Parathyroid adenoma (tissue), 2 donors: ENCODE measurements around the gene RNF212B.

ENCODE experiments used
- H2AFZ ChIP-seq: fragments of 300-600 bp; sonication (generic); one replicate; pipeline ENCODE4 v1.7.0; 2017; ENCODE audit warnings: antibody characterized with exemption, mild to moderate bottlenecking
- H3K27ac ChIP-seq: fragments of 300-600 bp; sonication (generic); one replicate; pipeline ENCODE4 v1.7.0; 2017
- H3K27me3 ChIP-seq: fragments of 300-600 bp; sonication (generic); one replicate; pipeline ENCODE4 v1.7.0; 2017; ENCODE audit warnings: low read length; ENCODE audit not compliant: control insufficient read depth, insufficient read depth
- H3K36me3 ChIP-seq: fragments of 300-600 bp; sonication (generic); one replicate; pipeline ENCODE4 v1.7.0; 2017; ENCODE audit warnings: low read length; ENCODE audit not compliant: control insufficient read depth, insufficient read depth
- H3K4me1 ChIP-seq: fragments of 300-600 bp; sonication (generic); one replicate; pipeline ENCODE4 v1.7.0; 2017; ENCODE audit warnings: control low read depth
- H3K4me2 ChIP-seq: fragments of 300-600 bp; sonication (generic); one replicate; pipeline ENCODE4 v1.7.0; 2017; ENCODE audit warnings: low read length
- H3K4me3 ChIP-seq: fragments of 300-600 bp; sonication (generic); one replicate; pipeline ENCODE4 v1.7.0; 2017; ENCODE audit warnings: low read depth, low read length
- H3K79me2 ChIP-seq: fragments of 300-600 bp; sonication (generic); one replicate; pipeline ENCODE4 v1.7.0; 2017; ENCODE audit warnings: control low read depth
- H3K9ac ChIP-seq: fragments of 300-600 bp; sonication (generic); one replicate; pipeline ENCODE4 v1.7.0; 2017; ENCODE audit warnings: mild to moderate bottlenecking
- H3K9me3 ChIP-seq: fragments of 300-600 bp; sonication (generic); one replicate; pipeline ENCODE4 v1.7.0; 2017; ENCODE audit warnings: low read length; ENCODE audit not compliant: control insufficient read depth
- TF ChIP-seq, protein P1 (sequence below): fragments of 300-600 bp; sonication (generic); IDR thresholded peaks from one replicate; pipeline ENCODE4 v1.7.0; 2017; ENCODE audit warnings: antibody characterized with exemption, mild to moderate bottlenecking
- donor health status: primary hyperparathyroidism.

Gene RNF212B

DNA sequence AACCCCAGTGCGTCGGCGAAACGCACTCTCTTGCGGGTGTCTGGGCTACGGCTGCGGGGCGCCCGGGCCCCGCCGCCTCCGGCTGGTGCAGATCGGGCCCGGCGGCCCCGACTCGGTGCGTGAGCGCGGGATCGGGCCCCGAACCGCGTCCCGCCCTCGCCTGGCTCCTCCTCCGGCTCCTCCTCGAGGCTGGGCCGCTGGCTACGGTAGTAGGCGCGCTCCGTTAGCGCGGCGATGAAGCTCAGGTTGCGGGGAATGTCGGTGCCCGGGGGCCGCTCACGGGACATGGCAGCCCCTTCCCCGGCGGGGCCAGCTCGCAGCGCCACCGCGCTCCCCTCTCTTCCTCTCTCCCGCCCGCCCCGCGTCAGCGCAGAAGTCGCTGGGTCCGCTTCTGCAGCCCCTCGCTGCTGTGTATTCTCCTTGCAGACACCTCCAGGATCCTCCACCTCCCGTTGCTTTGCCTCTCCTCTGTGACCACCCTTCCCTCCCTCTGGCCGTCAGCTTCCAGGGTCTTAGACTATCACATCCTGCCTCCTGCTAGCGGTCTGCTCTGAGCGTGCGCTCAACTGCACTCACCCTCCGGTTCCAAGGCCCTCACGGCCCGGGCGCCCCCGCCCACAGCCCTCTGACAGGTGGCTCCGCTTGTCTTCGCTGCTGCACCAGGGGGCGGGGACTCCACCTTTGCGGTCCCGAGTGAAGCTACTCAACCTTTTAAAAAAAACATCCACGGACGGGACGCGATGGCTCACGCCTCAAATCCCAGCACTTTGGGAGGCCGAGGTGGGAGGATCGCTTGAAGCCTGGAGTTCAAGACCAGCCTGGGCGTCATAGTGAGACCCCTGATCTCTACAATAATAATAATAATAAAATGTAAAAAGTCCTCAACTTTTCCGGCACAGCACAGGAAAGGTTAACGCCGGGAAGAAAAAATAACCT is 64.8 kb downstream of the RNF212B start, which contains the start of gene PPP1R3E:
Gene PPP1R3E, minus strand, starts transcription at position 570 of the 936 bp plus-strand sequence. Its CDS starts 283 bp downstream, at position 287.
- Histone ChIP-seq H3K9ac (peak within 1 kb of the TSS; percentile 78), H3K4me2 (peak within 1 kb of the TSS; percentile 99), H3K79me2 (peaks cover 9% of the 10 kb centered on the region), H3K27ac (peak within 1 kb of the TSS; percentile 94), H3K4me1 (peaks cover 12% of the 10 kb centered on the region), H3K4me3 (peak within 1 kb of the TSS; percentile 79), H2AFZ (peak within 1 kb of the TSS; percentile 99), H3K27me3 (no peaks in the 10 kb centered on the region), H3K9me3 (no peaks in the 10 kb centered on the region), H3K36me3 (no peaks in the 10 kb centered on the region)
- TF ChIP-seq, protein P1, sequence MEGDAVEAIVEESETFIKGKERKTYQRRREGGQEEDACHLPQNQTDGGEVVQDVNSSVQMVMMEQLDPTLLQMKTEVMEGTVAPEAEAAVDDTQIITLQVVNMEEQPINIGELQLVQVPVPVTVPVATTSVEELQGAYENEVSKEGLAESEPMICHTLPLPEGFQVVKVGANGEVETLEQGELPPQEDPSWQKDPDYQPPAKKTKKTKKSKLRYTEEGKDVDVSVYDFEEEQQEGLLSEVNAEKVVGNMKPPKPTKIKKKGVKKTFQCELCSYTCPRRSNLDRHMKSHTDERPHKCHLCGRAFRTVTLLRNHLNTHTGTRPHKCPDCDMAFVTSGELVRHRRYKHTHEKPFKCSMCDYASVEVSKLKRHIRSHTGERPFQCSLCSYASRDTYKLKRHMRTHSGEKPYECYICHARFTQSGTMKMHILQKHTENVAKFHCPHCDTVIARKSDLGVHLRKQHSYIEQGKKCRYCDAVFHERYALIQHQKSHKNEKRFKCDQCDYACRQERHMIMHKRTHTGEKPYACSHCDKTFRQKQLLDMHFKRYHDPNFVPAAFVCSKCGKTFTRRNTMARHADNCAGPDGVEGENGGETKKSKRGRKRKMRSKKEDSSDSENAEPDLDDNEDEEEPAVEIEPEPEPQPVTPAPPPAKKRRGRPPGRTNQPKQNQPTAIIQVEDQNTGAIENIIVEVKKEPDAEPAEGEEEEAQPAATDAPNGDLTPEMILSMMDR: no peak

DNA sequence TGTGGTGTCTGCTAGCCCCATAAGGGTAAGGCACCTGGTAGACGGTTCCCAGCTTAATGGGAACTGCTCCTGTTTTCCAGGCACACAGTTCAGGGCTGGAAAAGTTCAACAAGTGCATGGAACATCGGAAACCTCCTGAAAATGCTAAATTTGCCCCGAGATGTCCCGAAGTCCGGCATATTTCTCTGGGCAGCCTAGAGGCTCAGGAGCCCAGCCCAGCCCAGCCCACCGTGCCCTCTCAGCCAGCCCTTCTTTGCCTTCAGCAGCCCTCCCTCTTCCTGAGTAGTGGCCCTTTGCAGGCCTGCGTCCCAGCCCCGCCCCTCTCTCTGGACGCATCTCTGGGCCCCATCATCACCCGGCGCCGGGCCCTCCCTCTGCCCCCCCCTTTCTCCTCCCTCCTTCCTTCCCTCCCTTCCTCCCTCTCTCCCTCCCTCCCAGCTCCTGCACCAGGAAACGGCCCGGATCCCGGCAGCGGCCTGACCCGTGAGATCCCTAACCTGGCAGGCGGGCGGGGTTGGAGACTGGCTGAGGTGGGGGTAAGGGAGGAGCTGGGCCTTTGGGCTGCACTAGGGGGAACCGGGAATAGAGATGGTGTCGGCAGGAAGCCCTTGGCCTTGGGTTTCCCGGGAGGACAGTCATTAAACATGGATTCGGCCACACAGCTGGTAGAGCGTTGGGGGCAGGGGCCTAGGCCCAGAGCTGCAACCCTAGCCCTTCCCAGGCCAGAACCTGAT is 68.8 kb downstream of the RNF212B start, which contains the start of gene BCL2L2:
Gene BCL2L2, plus strand, starts transcription at position 422 of the 734 bp plus-strand sequence. CDS start 935 bp downstream, outside the sequence.
- TF ChIP-seq, protein P1: no peak
- Histone ChIP-seq H3K9me3 (no peaks in the 10 kb centered on the region), H3K79me2 (peaks cover 14% of the 10 kb centered on the region), H2AFZ (peak within 1 kb of the TSS; percentile 92), H3K27ac (peak within 1 kb of the TSS; percentile 93), H3K4me3 (peak within 1 kb of the TSS; percentile 84), H3K9ac (peak within 1 kb of the TSS; percentile 88), H3K4me2 (peak within 1 kb of the TSS; percentile 99), H3K36me3 (no peaks in the 10 kb centered on the region), H3K4me1 (peaks cover 14% of the 10 kb centered on the region), H3K27me3 (no peaks in the 10 kb centered on the region)

DNA sequence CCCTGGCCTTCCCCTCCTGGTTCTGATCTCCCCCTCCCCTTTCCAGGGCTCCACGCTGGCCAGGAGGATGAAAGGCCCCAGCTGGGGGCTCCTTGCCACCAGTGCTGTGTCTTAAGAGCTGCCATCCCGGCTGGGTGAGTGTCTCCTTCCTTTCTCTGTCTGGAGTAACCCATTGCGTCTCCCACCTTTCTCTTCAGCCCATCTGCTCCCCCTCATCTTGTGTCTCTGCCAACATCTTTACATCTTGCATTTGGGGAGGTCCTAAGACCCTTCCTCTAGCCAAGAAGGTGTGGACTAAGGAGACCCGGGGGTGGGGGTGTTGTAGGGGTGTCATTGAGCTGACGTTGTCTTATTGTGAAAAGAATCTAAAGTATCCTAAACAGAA is 69.4 kb downstream of the RNF212B start:
- Histone ChIP-seq H3K36me3 (no peaks in the 10 kb centered on the region), H3K9me3 (no peaks in the 10 kb centered on the region), H3K27ac (peak overlapping the region; percentile 93), H3K79me2 (peaks cover 14% of the 10 kb centered on the region), H3K4me2 (peak overlapping the region; percentile 99), H2AFZ (peak overlapping the region; percentile 92), H3K9ac (peak overlapping the region; percentile 88), H3K4me1 (peaks cover 14% of the 10 kb centered on the region), H3K27me3 (no peaks in the 10 kb centered on the region), H3K4me3 (peak overlapping the region; percentile 84)
- TF ChIP-seq, protein P1: no peak

DNA sequence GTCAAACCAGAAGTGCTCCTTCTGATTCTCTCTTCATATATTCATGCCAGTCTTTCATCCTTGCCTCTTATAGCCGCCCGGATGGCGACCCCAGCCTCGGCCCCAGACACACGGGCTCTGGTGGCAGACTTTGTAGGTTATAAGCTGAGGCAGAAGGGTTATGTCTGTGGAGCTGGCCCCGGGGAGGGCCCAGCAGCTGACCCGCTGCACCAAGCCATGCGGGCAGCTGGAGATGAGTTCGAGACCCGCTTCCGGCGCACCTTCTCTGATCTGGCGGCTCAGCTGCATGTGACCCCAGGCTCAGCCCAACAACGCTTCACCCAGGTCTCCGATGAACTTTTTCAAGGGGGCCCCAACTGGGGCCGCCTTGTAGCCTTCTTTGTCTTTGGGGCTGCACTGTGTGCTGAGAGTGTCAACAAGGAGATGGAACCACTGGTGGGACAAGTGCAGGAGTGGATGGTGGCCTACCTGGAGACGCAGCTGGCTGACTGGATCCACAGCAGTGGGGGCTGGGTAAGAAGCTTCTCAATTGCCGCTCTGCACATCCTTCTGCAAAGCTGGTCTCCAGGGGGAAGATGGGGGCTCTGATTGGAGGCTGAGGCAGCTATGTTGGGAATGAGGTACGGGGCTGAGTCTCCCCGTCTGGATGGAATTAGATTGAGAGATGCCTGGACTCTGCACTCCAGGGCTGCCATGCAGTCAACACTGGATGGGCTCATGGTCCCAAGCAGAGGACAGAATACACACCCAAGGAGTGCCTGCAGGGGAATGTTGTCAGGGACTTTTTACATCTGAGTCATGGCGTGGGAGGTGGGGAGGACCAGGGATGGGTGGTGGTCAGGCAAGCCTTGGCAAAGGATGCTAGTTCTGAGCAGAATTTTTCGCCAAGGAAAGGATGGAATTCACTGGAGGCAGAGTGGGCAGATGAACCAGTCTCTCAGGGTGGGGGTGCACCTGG is 70.2 kb downstream of the RNF212B start:
- Histone ChIP-seq H3K9me3 (no peaks in the 10 kb centered on the region), H3K27ac (peak overlapping the region; percentile 93), H3K4me3 (peak overlapping the region; percentile 84), H3K36me3 (no peaks in the 10 kb centered on the region), H3K27me3 (no peaks in the 10 kb centered on the region), H3K9ac (no peak overlapping the region), H3K4me1 (peaks cover 12% of the 10 kb centered on the region), H3K4me2 (peak overlapping the region; percentile 99), H3K79me2 (peaks cover 14% of the 10 kb centered on the region), H2AFZ (no peak overlapping the region)
- TF ChIP-seq, protein P1: no peak
